Panc1 (cell line): ENCODE data around the gene ZNF160. TPM values are rescaled to one million over a fixed set of nuclear protein-coding genes. Genes with fewer than 3 reads are reported as not detected.
"Not testable (repeated sequence)": the region's sequence is repeated elsewhere in the genome, so short reads cannot be mapped to it uniquely, and the experiment has no call there.

Experiments
- ATAC-seq: fragments of 200-7000 bp; cut with Tn5 transposase; 2 replicates; pipeline ENCODE4 v1.9.1; 2020; ENCODE audit warnings: mild to moderate bottlenecking, moderate library complexity
- BruUV-seq: library from RNA; stranded (reverse); fragments of 400-500 nt; replicated peaks from 2 replicates; lab custom pipeline; 2021; lab: Mats Ljungman, UMichigan
- CTCF ChIA-PET: fragments of 300-600 bp; sonication (Branson Sonifier 250); formaldehyde crosslinking; loops from one replicate; lab custom pipeline; 2022; ENCODE audit warnings: antibody characterized with exemption; lab: Charles Lee
- POLR2A ChIA-PET: fragments of 300-600 bp; sonication (Branson Sonifier 250); formaldehyde crosslinking; loops from one replicate; lab custom pipeline; 2022; ENCODE audit warnings: antibody characterized with exemption; lab: Charles Lee
- DNase-seq: peaks from one replicate; pipeline ENCODE4 v3.0.0-alpha.2; 2010; ENCODE audit warnings: low read depth, low spot score
- H3K27ac ChIP-seq: 2 replicates; pipeline ENCODE4 v1.5.1; 2011; ENCODE audit warnings: mild to moderate bottlenecking, low read length, inconsistent platforms
- H3K27me3 ChIP-seq: fragments of 200-500 bp; sonication (Bioruptor generic); 2 replicates; pipeline ENCODE4 v1.6.0; 2014; ENCODE audit warnings: low read length, inconsistent platforms; ENCODE audit not compliant: control insufficient read depth, insufficient read depth
- H3K36me3 ChIP-seq: fragments of 200-500 bp; sonication (Bioruptor generic); 2 replicates; pipeline ENCODE4 v1.5.1; 2014; ENCODE audit warnings: inconsistent platforms, mild to moderate bottlenecking, low read length, moderate library complexity; ENCODE audit not compliant: control insufficient read depth, insufficient read depth
- H3K4me1 ChIP-seq: 2 replicates; pipeline ENCODE4 v1.5.1; 2011; ENCODE audit warnings: inconsistent platforms, mild to moderate bottlenecking, low read length, moderate library complexity; ENCODE audit not compliant: control insufficient read depth, insufficient read depth
- H3K4me3 ChIP-seq, 2 experiments: 2 replicates each; pipeline ENCODE4 v1.5.1; 2011 to 2012; ENCODE audit warnings: low read depth in 2 of 2, low read length in 2 of 2, mild to moderate bottlenecking in 2 of 2, inconsistent platforms in 1 of 2, moderate library complexity in 1 of 2
- H3K9me3 ChIP-seq: fragments of 200-500 bp; sonication (Bioruptor generic); 2 replicates; pipeline ENCODE4 v1.5.1; 2014; ENCODE audit warnings: low read depth, mild to moderate bottlenecking, inconsistent platforms, low read length, moderate library complexity; ENCODE audit not compliant: control insufficient read depth, insufficient read depth
- CTCF ChIP-seq: fragments of 450-650 bp; IDR thresholded peaks from 2 replicates; pipeline ENCODE4 v1.5.1; 2017; ENCODE audit warnings: mild to moderate bottlenecking
- POLR2AphosphoS5 ChIP-seq: IDR thresholded peaks from 2 replicates; pipeline ENCODE4 v1.6.1; 2012; ENCODE audit warnings: mild to moderate bottlenecking, low read depth, low read length, moderate library complexity
- REST ChIP-seq, 2 experiments: IDR thresholded peaks; 2 replicates each; pipeline ENCODE4 v1.6.1; 2011 to 2012; ENCODE audit warnings: low read depth in 2 of 2, control low read depth in 1 of 2, low read length in 1 of 2, mild to moderate bottlenecking in 1 of 2, moderate library complexity in 1 of 2; ENCODE audit not compliant: insufficient read depth in 1 of 2
- SIN3A ChIP-seq: IDR thresholded peaks from 2 replicates; pipeline ENCODE4 v1.6.1; 2012; ENCODE audit warnings: low read depth, mild to moderate bottlenecking, low read length, moderate library complexity, borderline replicate concordance; ENCODE audit not compliant: insufficient read depth
- TCF7L2 ChIP-seq: IDR thresholded peaks from 2 replicates; pipeline ENCODE4 v1.6.1; 2011; ENCODE audit warnings: mild to moderate bottlenecking, low read depth, low read length, inconsistent platforms
- in situ Hi-C: cut with HindIII; loops from 2 replicates; pipeline ENCODE4 v1.10.0; 2016; ENCODE audit warnings: low sequenced_read_pairs, low pct_unique_long_range_greater_than_20kb
- intact Hi-C: fragments of 100-400 bp; cut with micrococcal nuclease; formaldehyde crosslinking; loops from one replicate; pipeline ENCODE4 v1.10.0; 2022; ENCODE audit not compliant: unreplicated experiment
- total RNA-seq: library from RNA; stranded (reverse); gene quantifications from one replicate; pipeline ENCODE4 v1.2.1, GENCODE V29; 2021; ENCODE audit not compliant: unreplicated experiment

Gene ZNF160
- total RNA-seq, 1 experiment from 2014 or later, result 29.1 TPM

GRCh38 chr19:53101518-53101917 lies 1.7 kb downstream of the ZNF160 start:
- H3K27ac ChIP-seq, result peak overlapping the region; percentile 30; the same call in 1 of the 2 replicates
- TF ChIP-seq POLR2AphosphoS5 (no peak), CTCF (no peak), REST (IDR thresholded peaks at IDR 0.05; ENCODE audit: insufficient read depth in 1 of 2, low read depth in 2 of 2, low read length in 1 of 2) (no peak), SIN3A (no peak), TCF7L2 (no peak)
- no peak for ATAC-seq
- H3K9me3 ChIP-seq, result no peaks in the 10 kb centered on the region
- intact Hi-C loops (no loop called here), in situ Hi-C loops (no loop called here)
- ChIA-PET CTCF (no interaction called here), POLR2A (no interaction called here)
- no peaks in the 10 kb centered on the region for H3K36me3 ChIP-seq
- BruUV-seq, result no TSS peak
- H3K4me3 ChIP-seq, result peak overlapping the region; percentile 89 to 97
- DNase-seq, result no peak
- peaks cover 11% of the 10 kb centered on the region for H3K4me1 ChIP-seq
- H3K27me3 ChIP-seq, result no peaks in the 10 kb centered on the region

- BruUV-seq, POLR2A ChIA-PET, in situ Hi-C loops, H3K36me3 ChIP-seq, ATAC-seq, H3K27me3 ChIP-seq, H3K4me3 ChIP-seq, CTCF ChIA-PET, H3K27ac ChIP-seq, DNase-seq, H3K9me3 ChIP-seq, intact Hi-C loops: not testable (repeated sequence)
- peaks cover 11% of the 10 kb centered on the region for H3K4me1 ChIP-seq
Observed at GRCh38 chr19:53098570-53098969, 4.7 kb downstream of the ZNF160 start.

- ATAC-seq, DNase-seq, H3K4me3 ChIP-seq, H3K27ac ChIP-seq, H3K27me3 ChIP-seq, CTCF ChIA-PET, intact Hi-C loops, H3K9me3 ChIP-seq, in situ Hi-C loops, POLR2A ChIA-PET, H3K4me1 ChIP-seq, BruUV-seq, H3K36me3 ChIP-seq: not testable (repeated sequence)
Observed at GRCh38 chr19:53096982-53097690, 6.1 kb downstream of the ZNF160 start.

- CTCF ChIA-PET, H3K27me3 ChIP-seq, ATAC-seq, H3K4me3 ChIP-seq, DNase-seq, BruUV-seq, intact Hi-C loops, H3K9me3 ChIP-seq, H3K4me1 ChIP-seq, POLR2A ChIA-PET, H3K36me3 ChIP-seq, H3K27ac ChIP-seq, in situ Hi-C loops: not testable (repeated sequence)
Observed at GRCh38 chr19:53096579-53096978, 6.6 kb downstream of the ZNF160 start.
